ENCODE results near the gene DOCK4.

- TF ChIP-seq EZH2 (IDR thresholded peaks at IDR 0.05; ENCODE audit: insufficient read depth, poor library complexity, severe bottlenecking) (no peak), EZH2phosphoT487 (IDR thresholded peaks at IDR 0.05; ENCODE audit: insufficient read depth, low read depth) (no peak)
These were observed 72.9 kb downstream of the DOCK4 start for GRCh38 chr7:112133328-112133727.
